Glomerular visceral epithelial cell (primary cell): Measurements from ENCODE around the gene DHX58.
A peak's percentile ranks its signal among the peaks of the same experiment; 100 is the strongest.

Experiments used
- DNase-seq: peaks from one replicate; pipeline ENCODE4 v3.0.0-alpha.2; 2016; ENCODE audit errors: extremely low spot score

DHX58 gene

GRCh38 chr17:42110301-42111264, 1.9 kb downstream of the DHX58 start:
- DNase-seq = no peak

DNA sequence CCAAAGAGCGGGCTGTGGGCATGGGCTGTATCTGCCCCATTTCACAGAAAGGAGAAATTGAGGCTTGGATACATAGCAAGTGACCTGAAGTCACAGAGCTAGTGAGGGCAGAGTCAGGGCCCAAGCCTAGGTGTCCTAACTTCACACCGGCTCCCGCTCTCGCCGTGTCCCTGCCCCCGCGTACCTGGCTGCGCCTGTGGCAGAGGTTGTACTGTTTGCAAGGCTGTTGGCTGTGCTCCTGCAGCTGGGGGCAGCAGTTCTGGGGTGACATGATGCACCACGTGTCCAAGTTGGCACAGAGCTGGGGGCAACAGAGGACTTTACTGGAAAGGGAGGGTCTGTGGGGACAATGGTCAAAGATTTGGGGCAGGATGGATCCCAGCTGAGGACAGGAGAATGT, 3.4 kb downstream of the DHX58 start:
- no peak for DNase-seq

- DNase-seq = no peak
Measured at GRCh38 chr17:42107597-42108576, 4.6 kb downstream of the DHX58 start.

DNA sequence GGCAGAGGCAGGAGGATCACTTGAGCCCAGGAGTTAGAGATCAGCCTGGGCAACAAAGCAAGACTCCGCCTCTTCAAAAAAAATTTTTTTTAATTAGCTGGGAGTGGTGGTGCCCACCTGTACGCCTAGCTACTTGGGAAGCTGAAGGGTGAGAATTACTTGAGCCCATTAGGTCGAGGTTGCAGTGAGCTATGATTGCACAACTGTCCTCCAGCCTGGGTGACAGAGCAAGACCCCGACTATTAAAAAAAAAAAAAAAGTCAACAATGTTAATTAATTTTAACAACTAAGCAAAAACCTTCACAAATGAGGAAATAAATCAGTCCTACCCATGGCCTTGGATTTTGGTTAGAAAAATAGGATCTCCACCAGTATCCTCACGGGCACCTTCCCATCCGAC, 5.4 kb downstream of the DHX58 start:
- no peak for DNase-seq

GRCh38 chr17:42106009-42106408, 6.5 kb downstream of the DHX58 start:
- no peak for DNase-seq

GRCh38 chr17:42104264-42104663, 8.2 kb downstream of the DHX58 start:
- DNase-seq = no peak

GRCh38 chr17:42103221-42103954, 9.1 kb downstream of the DHX58 start:
- DNase-seq = no peak

- DNase-seq = peak; percentile 64
Measured at GRCh38 chr17:42101513-42102292, 10.8 kb downstream of the DHX58 start.

DNA sequence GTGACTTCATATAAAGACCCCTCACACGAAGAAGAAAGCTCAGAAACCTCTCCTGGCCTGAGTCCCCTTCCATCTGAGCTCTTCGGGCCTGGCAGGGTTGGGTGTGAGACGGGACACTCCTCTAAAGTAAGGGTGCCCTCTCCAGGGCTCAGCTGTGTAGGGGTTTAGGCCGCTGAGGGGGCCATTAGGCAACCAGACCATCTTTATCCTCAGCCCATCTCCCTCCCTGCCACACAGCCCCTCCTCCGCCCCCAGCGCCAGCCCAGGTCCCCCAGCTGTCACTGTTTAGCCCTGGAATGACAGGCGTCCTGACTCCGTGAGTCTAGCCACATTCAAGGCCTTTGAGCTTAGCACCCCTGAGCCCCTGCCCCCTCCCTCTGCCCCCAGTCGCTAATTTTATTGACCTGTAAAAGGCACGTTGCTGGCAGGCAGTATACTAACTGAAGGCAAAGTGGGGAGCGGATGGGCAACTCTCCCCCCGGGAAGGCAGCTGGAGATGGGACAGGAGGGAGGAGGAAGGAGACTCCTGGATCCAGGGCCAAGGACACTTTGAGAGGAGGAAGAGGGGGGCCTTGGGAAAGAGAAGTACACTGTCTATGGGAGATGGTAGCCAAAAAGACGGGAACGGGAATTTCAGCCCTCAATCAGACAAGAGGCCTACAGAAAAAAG, 13.6 kb downstream of the DHX58 start:
- DNase-seq = no peak

GRCh38 chr17:42097691-42098631, 14.6 kb downstream of the DHX58 start, which contains the start of gene ZNF385C:
Gene ZNF385C, minus strand, starts transcription at chr17:42098473. Its CDS starts 35,417 bp downstream, at chr17:42063056.
- no peak for DNase-seq

GRCh38 chr17:42096360-42097111, 16.0 kb downstream of the DHX58 start:
- DNase-seq = no peak

GRCh38 chr17:42094375-42095069, 18.0 kb downstream of the DHX58 start:
- DNase-seq = no peak

- DNase-seq = no peak
Measured at GRCh38 chr17:42092939-42093338, 19.6 kb downstream of the DHX58 start.

GRCh38 chr17:42090964-42091790, 21.3 kb downstream of the DHX58 start:
- no peak for DNase-seq

GRCh38 chr17:42088736-42089135, 23.8 kb downstream of the DHX58 start:
- DNase-seq = no peak
